ENCODE data around the gene KRTAP20-2. TPM values are rescaled to one million over a fixed set of nuclear protein-coding genes. Genes with fewer than 3 reads are reported as not detected.

Gene KRTAP20-2
- 10 to 100 TPM in 1 of 4 donors, 1 to 10 TPM in 1, not detected in 2; 3.2 to 12.9 TPM for total RNA-seq

- DNase-seq (ENCODE audit: low spot score in 2 of 2) = no peak
- H3K4me3 ChIP-seq (ENCODE audit: low read depth, poor library complexity, severe bottlenecking) = no peak within 1 kb of the TSS
- TF ChIP-seq CTCF (IDR thresholded peaks at IDR 0.05) (no peak), POLR2A (IDR thresholded peaks at IDR 0.05) (no peak)
- WGBS, 2 donors = 64 to 92% methylated on average over 1 of the region's 1 CpG
- intact Hi-C loops (cut with DNase I; ENCODE audit: low total_unique reads) = no loop called here
Measured at GRCh38 chr21:30634906-30635305, at the start of gene KRTAP20-2. Gene KRTAP20-2 (plus strand): TSS chr21:30635206. CDS start chr21:30635264, 58 bp downstream.

GRCh38 chr21:30590297-30590696, 44.7 kb upstream of the KRTAP20-2 start, which contains the start of gene KRTAP22-2:
Gene KRTAP22-2 (minus strand): TSS chr21:30590397.
- no peak for TF ChIP-seq CTCF (IDR thresholded peaks at IDR 0.05)
- TF ChIP-seq POLR2A (IDR thresholded peaks at IDR 0.05) = no peak

GRCh38 chr21:30592140-30592539, 42.9 kb upstream of the KRTAP20-2 start, which contains the start of gene KRTAP6-3:
Gene KRTAP6-3 (plus strand): TSS chr21:30592440. CDS start chr21:30592446, 6 bp downstream.
- DNase-seq (ENCODE audit: low spot score in 2 of 2) = no peak
- 95 to 98% methylated on average over 4 of the region's 4 CpGs for WGBS, 2 donors
- intact Hi-C loops (cut with DNase I; ENCODE audit: low total_unique reads) = no loop called here
- TF ChIP-seq CTCF (IDR thresholded peaks at IDR 0.05) = no peak
- no peak for TF ChIP-seq POLR2A (IDR thresholded peaks at IDR 0.05)
- no peak within 1 kb of the TSS for H3K4me3 ChIP-seq (ENCODE audit: low read depth, poor library complexity, severe bottlenecking)

More at GRCh38 chr21:30590297-30590696, 44.7 kb upstream of the KRTAP20-2 start, which contains the start of gene KRTAP22-2:
- H3K4me3 ChIP-seq (ENCODE audit: low read depth, poor library complexity, severe bottlenecking) = no peak within 1 kb of the TSS
- intact Hi-C loops (cut with DNase I; ENCODE audit: low total_unique reads) = no loop called here
- DNase-seq (ENCODE audit: low spot score in 2 of 2) = no peak

GRCh38 chr21:30598802-30599201, 36.2 kb upstream of the KRTAP20-2 start, which contains the start of gene KRTAP6-2:
Gene KRTAP6-2 (minus strand): TSS chr21:30598902. CDS start chr21:30598874, 28 bp downstream.
- DNase-seq (ENCODE audit: low spot score in 2 of 2) = no peak
- WGBS, 2 donors = 93 to 96% methylated on average over 6 of the region's 6 CpGs
- TF ChIP-seq CTCF (IDR thresholded peaks at IDR 0.05) (no peak), POLR2A (IDR thresholded peaks at IDR 0.05) (no peak)
- no peak within 1 kb of the TSS for H3K4me3 ChIP-seq (ENCODE audit: low read depth, poor library complexity, severe bottlenecking)
- intact Hi-C loops (cut with DNase I; ENCODE audit: low total_unique reads) = no loop called here

- no peak within 1 kb of the TSS for H3K4me3 ChIP-seq (ENCODE audit: low read depth, poor library complexity, severe bottlenecking)
- no peak for DNase-seq (ENCODE audit: low spot score in 2 of 2)
- intact Hi-C loops (cut with DNase I; ENCODE audit: low total_unique reads) = no loop called here
- TF ChIP-seq POLR2A (IDR thresholded peaks at IDR 0.05) = no peak
- no peak for TF ChIP-seq CTCF (IDR thresholded peaks at IDR 0.05)
- 0 to 89% methylated on average over 1 of the region's 1 CpG for WGBS, 2 donors
Measured at GRCh38 chr21:30600787-30601186, 34.2 kb upstream of the KRTAP20-2 start, which contains the start of gene KRTAP22-1. Gene KRTAP22-1 (plus strand): TSS chr21:30601087.

GRCh38 chr21:30605968-30606367, 29.0 kb upstream of the KRTAP20-2 start:
- DNase-seq (ENCODE audit: low spot score in 2 of 2) = no peak
- WGBS, 2 donors = 80 to 85% methylated on average over 2 of the region's 2 CpGs
- intact Hi-C loops (cut with DNase I; ENCODE audit: low total_unique reads) = no loop called here
- no peak for TF ChIP-seq POLR2A (IDR thresholded peaks at IDR 0.05)
- TF ChIP-seq CTCF (IDR thresholded peaks at IDR 0.05) = no peak
- H3K4me3 ChIP-seq (ENCODE audit: low read depth, poor library complexity, severe bottlenecking) = no peak overlapping the region

Measured in lower leg skin (tissue), 4 donors.